HG03025 (cell line): Measurements from ENCODE around the gene ZNF521.

Experiments used
- ATAC-seq: cut with Tn5 transposase; IDR thresholded peaks from one replicate; pipeline ENCODE4 v1.9.1; 2021; ENCODE audit warnings: mild to moderate bottlenecking, moderate library complexity; ENCODE audit not compliant: unreplicated experiment, low FRiP score

Gene ZNF521

DNA sequence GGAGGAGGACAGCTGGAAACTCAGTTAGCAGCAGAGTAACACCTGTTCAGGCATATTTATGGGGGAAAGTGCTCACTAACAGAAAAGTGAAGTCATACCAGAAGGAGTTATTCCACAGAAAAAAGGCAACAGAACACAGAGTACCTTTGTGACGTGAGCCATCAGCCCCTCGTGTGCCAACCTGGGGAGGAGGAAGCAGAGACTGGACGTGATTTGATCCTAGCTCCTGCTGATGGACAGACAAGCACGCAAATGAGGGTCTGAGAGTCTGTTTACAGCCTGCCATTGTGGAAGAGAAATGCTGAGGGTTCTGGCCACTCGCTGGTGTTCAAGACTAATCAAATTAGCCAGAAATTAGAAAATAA, 120.7 kb downstream of the ZNF521 start:
- ATAC-seq: no peak

DNA sequence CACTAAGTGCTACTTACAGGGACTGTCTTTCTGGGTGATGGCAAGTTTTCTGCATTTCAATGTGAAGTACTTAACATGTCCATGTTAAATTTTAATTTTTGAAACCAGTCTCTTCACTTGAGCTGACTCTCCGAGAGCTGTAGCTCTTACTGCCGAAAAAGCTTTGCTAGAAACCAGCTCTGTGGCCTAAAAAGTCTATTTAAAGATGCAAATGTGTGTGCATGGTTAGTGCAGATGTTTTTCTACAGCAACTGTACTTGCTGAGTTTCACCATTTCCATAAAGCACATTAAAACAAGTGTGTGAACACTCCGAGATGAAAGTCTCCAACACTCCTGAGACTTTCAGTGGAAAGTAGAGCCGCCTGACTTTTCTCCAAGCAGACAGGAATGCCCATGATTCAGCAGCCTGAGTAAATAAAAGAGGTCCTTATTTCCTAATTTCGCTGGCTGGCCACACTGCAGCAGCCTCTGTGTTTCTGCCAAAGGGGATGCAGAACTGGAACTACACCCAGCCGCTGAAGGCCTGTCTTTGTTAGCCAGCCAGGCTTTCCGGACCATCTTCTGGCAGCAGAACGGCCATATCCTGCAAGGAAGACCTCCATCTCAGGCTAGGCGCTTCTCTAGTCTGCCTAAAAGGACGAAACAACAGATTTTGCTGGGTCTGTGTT, 121.2 kb downstream of the ZNF521 start:
- ATAC-seq: no peak

DNA sequence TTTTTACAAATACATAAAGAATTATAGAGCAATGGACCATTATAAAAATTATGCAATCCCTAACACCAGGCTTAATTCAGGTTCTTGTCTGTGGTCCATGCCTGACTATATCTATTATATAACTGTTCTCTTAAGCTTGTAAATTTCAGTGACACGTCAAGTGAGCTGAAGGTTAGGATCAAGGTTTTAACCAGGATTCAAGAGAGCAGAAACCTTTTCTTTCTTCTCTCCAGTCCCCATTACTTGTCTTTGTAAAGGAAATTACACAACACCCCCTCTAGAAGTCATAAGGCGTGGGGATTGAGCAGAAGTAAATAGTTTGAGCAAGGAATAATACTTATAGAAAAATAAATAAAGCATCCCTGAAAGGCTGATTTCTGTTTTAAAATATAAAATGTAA, 122.0 kb downstream of the ZNF521 start:
- no peak for ATAC-seq

DNA sequence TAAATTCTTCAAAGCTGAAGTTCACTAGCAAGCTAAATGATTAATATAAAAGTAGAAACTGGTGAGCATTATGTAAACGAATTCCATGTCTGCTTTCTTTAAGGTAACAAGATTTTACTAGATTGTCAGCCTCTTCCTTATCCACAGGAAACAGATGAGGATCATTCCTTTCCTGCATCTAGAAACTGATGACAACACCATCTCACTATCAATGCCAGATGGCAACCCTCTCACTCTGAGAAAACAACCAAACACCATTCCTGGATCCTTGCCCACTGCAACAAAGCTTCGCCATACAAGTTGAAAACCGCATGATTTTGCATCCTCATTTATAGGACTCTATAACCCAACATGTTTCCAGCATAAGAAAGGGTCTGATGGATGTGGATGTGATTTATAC, 122.9 kb downstream of the ZNF521 start:
- no peak for ATAC-seq

DNA sequence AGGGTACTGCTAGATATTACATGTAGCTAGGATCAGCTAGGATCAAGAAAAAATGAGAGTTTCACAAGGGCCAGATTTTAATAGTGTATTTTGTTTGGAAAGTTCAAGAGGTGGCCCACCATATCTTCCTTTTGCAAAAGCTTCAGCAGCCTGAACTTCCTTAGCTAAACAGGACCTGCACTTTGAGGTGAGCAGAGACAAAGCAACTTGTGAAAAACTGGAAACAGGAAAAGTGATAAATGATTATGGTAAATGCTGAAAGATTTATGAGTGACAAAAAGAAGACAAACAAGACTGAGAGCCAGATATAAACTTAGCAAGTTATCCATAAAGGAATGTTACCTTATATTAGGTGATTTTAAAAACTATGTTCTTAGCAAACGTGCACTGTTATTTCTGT, 123.6 kb downstream of the ZNF521 start:
- no peak for ATAC-seq

DNA sequence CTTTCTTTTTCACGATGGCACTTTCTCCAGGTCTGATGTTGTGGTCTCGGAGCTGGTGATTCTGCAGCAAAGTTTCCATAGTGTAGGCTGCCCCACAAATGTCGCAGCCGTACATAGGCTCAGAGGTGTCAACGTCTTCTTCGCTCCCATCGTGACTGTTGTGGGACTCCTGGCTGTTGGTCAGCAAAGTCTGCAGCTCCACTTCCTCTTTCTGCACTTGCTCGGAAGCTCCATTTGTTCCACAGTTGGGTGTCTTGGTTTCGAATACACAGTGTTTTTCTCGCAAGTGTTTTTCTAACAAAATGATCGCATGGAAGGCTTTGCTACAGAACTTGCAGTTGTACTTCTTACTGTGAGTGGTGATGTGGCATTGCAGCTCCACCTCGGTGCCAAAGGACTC, 126.8 kb downstream of the ZNF521 start:
- ATAC-seq: no peak

DNA sequence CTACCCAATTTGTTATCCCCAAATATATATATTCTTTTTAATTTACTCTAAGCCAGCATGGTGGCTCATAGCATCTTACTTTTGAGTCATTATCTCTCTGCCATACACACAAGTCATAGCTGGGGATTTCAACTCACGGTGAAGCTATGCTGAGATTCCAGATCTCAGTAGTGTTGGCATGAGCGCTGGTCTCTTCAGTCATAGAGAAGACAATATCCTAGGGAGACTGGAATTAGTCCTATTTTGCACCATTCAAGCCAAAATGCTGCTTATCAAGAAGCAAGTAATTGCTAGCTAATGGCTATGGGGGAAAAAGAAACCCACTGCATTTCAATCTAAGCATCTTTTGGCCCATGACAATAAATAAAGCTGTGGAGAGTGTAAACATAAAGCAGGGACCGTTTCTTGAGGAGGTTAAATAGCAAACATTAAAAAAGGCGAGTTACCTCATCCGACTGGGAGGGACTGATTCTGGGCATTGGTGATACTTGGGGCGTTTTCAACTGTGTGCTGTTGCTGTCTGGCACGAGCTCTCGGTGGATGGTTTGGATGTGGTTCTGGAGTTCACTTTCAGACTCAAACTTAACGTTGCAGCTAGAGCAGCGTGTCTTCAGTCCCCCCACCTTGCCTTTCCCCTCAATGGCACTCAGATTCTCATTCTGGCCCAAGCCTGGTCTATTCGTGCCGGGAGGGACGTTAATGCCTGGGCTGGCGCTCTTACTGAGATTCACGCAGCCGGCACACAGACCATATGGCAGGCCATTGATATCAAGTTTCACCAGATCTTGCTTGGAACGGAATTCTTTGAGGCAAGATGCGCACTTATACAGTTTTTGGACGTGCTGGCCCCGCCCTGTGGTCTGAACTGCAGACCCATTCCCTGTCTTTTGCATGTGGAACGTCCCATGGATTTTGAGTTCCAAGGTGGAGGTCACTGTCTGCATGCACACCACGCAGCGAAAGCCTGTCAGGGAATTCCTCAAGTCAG, 127.8 kb downstream of the ZNF521 start:
- ATAC-seq: no peak

DNA sequence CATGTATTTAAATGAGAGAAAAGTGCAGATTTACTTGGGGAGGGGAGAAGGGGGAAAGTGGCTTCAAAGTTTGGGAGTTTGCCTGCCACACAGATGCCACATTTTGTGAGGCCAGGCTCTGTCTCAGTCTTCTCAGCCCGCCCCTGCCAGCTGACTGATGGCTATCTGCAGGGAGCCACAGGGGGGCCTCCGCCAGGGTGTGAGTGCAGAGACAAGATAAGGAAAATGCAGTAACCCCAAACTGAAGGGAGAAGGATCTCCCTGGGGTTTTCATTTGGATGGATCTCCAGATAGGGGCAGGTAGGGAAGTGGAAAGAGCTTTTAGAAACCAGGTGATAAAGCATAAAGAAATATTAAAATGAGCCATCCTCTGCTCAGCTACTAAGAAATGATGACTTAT, 128.8 kb downstream of the ZNF521 start:
- no peak for ATAC-seq

DNA sequence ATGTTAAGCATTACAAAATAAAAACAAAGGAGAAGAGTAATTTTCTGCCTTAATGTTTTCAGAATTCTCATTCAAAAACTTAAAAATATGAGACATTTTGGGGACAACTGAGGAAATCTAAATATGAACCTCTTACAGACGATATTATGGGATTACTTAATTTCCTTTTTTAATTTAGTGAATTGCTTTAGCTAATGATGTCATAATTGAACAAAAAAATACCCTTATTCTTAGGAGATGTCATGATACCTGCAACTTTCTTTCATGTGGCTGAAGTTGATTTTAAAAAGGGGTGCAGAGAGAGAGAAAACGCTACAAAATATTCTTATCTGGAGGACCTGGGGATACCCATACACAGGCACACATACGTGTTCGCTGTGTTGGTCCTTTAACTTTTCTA, 129.3 kb downstream of the ZNF521 start:
- no peak for ATAC-seq

DNA sequence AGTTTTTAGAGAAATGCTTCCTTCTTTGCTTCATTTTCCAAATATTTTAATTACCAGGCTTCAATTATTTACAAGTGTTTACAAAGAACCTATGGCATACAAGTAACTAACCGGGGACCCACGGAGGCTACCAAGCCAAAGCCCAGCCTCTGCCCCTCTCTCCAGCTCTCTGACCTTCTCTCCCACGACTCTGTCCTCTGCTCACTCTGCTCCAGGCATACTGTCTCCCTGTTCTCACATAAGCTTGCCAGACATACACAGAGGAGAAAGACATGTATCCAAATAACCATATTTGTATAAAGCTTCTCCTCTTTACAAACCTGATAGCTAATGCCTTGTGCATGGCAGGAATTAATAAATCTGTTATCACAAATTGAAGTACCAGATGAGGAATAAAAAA, 141.3 kb downstream of the ZNF521 start:
- ATAC-seq: no peak

DNA sequence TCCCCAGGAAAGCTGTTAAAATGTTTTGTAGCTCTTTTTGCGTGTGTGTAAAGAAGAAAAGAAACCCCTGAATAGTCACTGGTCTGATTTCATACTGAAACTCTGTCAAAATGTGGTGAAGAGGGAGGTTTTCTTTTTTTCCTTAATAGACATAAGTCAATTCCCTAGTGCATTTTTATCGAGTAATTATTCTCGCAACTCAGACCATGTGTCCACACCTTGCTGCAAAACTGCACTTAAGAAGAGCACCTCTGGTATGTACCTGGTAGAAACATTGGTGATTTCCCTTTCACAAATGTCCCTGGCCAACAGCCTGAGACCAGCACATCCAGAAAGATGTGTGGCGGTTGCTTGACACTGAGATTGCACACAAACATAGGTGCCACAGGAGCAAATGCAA, 159.9 kb downstream of the ZNF521 start:
- no peak for ATAC-seq

DNA sequence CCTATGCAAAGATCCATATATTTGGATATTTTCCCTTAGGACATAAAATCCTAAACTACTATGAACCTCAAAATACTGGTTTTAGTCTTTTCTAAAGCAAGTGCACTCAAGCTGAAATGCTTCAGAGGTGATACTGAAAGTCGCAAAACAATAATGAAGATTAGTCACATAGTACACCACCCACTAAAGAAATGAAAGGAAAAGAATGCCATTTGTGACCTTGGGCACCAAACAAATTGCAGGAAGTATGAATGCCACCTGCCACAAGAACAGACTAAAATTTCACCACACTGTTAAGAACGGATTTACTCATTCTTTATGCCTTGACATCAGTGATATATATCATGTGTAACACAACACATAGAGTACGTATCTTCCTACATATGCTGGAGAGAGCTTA, 161.5 kb downstream of the ZNF521 start:
- no peak for ATAC-seq

DNA sequence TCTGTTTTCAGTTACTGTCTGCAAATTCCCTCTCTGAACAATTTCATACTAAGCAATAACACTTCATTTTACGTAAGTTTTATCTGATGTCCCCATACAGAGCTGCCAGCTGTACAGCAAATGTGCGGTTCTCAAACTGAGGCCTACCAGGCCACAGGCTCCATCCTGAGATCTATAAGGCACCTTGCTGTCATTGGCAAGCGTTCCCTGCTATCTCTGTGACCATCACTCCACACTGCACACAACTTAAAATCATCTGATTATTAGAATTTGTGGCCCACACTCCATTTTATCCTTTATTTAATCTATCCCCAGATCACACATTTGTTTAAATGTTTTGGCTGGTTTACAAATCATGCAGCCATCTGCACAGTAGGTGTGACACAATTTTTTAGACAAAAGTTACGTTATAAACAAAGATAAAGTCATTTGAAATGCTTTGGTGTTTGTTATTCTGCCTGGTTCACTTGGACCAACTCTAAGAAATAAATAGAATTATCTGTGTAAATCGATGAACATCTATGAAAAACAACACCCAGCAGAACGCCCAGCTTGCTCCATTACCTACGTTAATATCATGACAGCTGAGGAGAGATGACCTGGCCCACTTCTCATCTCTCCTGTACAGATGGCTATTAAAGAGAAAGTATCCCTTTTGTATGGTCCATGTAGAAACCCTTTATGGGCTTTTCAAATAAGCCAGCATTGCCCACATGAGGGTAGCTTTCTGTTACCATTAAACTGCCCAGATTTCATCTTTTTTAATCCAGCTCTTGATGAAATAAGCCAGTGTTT, 162.4 kb downstream of the ZNF521 start:
- ATAC-seq: no peak

DNA sequence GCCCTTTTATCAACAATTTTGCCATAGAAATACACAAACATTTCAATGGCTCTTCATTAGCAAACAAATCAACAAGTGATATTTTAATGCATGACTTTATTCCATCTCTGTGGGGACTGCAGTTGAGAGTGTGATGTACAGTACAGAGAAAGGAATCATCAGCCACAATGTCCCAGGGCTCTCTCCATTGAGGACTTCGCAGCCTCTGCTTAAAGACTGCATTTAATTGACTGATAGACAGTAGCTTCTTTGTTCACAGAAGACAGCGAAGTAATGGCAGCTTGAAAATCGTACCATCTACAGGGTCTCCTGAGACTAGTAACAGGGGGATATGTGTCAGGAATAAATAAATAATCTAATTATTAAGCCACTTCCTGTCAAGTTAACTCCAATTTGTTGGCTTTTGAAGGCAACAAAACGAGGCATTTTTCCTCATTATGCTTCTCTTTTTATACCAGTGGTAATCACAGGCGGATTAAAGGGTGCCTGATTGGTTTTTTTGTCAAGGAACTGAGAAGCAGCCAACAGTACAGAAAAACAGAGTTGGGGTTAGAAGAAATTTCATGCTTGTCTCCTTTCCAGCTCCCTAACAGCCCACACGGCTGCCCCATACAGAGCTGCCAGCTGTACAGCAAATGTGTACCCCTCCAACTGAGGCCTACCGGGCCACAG, 164.3 kb downstream of the ZNF521 start:
- ATAC-seq: no peak

DNA sequence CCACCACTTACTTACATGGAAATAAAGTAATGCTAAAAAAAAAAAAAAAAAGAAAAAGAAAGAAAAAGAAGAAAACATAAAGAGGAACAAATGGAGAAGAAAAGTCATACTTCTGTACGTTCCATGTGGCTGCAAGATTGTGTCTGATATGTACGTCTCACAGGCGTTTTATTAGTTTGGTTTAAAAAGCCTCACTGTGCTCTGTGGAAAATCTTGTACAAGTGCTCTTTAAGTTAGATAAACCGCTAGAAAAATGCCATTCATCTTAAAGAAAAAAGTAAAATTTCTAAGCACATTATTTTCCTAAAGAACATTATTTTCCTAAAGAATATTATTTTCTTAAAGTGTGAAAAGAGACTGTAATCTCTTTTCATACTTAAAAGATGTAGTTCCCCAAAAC, 165.1 kb downstream of the ZNF521 start:
- no peak for ATAC-seq

DNA sequence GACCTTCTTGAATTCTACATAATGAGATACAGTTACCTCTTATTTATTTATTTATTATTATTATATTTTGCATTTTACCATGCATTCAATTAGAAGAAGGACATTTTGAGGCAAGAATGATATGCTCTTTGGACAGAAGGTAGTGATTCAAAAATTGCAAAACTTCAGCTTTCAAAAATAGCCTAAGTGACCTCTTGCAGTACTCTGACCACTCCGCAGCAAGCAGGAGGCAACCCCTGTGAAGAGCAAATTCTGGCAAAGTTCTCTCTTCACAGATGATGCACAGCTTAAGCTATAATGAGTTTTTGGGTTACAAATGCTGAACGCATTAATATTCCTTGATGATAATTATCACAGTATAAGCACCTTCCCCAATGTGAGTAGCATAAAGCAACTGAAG, 170.0 kb downstream of the ZNF521 start:
- ATAC-seq: no peak

DNA sequence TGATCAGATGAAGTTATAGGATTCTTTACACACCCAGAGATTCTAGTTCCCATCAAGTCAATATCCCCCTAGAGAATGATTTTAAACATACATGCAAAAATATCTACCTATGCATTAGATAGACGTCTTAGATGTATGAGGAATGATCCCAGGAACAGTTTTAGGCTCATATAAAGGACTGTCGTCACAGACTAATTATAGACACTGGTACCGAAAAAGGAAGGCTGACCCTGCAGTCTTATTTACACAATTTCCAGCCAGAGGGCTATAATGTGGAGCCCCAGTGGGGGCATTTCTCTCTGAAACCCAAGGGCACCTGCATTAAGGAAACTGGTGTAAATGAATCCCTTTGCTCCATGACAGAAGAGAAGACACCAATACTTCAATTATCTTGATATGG, 170.4 kb downstream of the ZNF521 start:
- ATAC-seq: no peak

DNA sequence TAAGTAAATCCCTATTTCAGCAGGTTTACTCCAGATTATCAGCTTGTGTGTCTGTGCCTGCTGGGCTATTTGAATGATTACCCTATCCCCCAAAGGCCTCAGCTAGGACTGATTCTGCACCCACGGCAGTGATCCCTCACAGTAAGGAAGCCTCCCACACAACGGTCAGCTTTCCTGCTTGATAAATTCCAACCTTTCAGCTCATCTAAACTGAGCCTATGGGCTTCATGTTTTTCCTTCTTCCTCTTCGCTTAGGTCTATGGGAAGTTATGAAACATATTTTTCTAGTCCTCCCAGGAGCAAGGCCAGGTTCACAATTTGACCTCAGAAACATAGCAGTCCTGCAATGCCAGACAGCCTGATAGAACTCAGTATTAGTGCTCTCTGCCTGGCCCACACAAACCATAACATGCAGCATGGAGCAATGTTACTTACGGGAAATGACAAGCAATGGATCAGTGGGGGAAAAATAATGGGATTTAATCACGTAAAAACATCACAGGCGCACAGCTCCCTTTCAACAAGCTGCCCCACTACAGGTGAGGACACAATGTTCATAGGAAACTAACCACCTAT, 170.9 kb downstream of the ZNF521 start:
- ATAC-seq: no peak

DNA sequence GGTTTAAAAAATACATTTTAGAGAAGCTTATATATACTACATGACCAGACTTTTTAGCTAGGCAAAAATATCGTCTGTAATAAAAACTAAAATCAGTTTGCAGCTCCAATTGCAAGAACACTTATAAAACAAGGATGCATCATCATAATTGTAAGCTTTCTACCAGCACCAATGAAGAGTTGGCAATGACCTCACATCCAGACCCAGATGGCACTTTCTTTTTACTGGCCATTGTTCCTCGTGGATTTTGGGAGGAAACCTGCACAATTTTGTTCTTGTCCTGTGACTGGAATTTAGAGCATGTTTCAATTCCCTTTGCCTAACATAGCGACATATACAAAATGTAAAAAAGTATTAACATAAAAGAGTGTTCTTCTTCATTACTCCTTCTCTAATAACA, 174.3 kb downstream of the ZNF521 start:
- no peak for ATAC-seq

DNA sequence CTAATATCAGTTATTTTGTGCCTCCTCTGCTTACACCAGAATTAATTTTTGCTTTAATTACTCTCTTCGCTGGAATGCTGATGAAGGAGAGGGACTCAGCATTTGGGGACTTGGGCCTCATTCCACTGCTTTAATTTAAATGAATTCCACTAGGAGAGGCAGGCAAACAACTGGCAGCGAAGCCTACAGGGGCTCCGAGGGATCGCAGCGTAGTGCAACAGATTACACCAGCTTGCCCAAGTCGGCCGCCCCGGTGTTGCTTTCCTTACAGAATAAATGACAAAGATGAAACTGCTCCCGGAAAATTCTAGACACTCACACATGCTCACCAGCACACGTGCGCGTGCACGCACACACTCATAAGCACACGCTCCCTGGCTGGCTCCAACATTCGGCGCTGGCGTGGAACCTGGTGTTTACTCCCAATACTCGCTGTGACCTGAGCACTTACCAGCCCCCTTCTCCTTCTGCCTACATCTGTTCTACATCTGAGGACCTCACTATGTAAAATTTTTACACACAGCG, 175.4 kb downstream of the ZNF521 start:
- no peak for ATAC-seq
